Measurements from ENCODE around the gene ONECUT3.

Gene ONECUT3

GRCh38 chr19:1750343-1751021 is 2.8 kb upstream of the ONECUT3 start:
- POLR2A ChIA-PET: no interaction called here
- H3K4me1 ChIP-seq (ENCODE audit: control insufficient read depth, insufficient read depth, low read length): peaks cover 10% of the 10 kb centered on the region; the same call in 1 of the 2 replicates
- TF ChIP-seq ZNF10 (tag by site-specific recombination; IDR thresholded peaks at IDR 0.05) (0 out of 2 replicates have a peak, but pooled peaks have one; percentile 10), ZNF169 (tag by site-specific recombination; IDR thresholded peaks at IDR 0.05) (no peak), ZNF677 (tag by site-specific recombination; IDR thresholded peaks at IDR 0.05) (no peak), ZFP69B (tag by site-specific recombination; IDR thresholded peaks at IDR 0.05) (no peak), ZNF549 (tag by site-specific recombination; IDR thresholded peaks at IDR 0.05) (no peak), ZNF214 (tag by site-specific recombination; IDR thresholded peaks at IDR 0.05; ENCODE audit: borderline replicate concordance) (no peak), MEIS1 (CRISPR knock-in tag; IDR thresholded peaks at IDR 0.05; ENCODE audit: borderline replicate concordance) (no peak), ZNF747 (tag by site-specific recombination; IDR thresholded peaks at IDR 0.05) (no peak), ZNF768 (tag by site-specific recombination; IDR thresholded peaks at IDR 0.05) (peak; percentile 91), MZF1 (tag by site-specific recombination; IDR thresholded peaks at IDR 0.05; ENCODE audit: borderline replicate concordance) (no peak), ZNF335 (tag by site-specific recombination; conservative IDR thresholded peaks at IDR 0.05) (peak; percentile 50; the same call in 1 of the 2 replicates), ZBTB7A (tag by site-specific recombination; IDR thresholded peaks at IDR 0.05; ENCODE audit: low read depth) (no peak), ZBTB10 (tag by site-specific recombination; IDR thresholded peaks at IDR 0.05) (peak; percentile 72), ZNF560 (tag by site-specific recombination; IDR thresholded peaks at IDR 0.05; ENCODE audit: borderline replicate concordance) (no peak)
- TF ChIP-seq, protein P1, sequence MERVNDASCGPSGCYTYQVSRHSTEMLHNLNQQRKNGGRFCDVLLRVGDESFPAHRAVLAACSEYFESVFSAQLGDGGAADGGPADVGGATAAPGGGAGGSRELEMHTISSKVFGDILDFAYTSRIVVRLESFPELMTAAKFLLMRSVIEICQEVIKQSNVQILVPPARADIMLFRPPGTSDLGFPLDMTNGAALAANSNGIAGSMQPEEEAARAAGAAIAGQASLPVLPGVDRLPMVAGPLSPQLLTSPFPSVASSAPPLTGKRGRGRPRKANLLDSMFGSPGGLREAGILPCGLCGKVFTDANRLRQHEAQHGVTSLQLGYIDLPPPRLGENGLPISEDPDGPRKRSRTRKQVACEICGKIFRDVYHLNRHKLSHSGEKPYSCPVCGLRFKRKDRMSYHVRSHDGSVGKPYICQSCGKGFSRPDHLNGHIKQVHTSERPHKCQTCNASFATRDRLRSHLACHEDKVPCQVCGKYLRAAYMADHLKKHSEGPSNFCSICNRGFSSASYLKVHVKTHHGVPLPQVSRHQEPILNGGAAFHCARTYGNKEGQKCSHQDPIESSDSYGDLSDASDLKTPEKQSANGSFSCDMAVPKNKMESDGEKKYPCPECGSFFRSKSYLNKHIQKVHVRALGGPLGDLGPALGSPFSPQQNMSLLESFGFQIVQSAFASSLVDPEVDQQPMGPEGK (tag by site-specific recombination; IDR thresholded peaks at IDR 0.05): no peak; the same call in none of the 2 replicates

DNA sequence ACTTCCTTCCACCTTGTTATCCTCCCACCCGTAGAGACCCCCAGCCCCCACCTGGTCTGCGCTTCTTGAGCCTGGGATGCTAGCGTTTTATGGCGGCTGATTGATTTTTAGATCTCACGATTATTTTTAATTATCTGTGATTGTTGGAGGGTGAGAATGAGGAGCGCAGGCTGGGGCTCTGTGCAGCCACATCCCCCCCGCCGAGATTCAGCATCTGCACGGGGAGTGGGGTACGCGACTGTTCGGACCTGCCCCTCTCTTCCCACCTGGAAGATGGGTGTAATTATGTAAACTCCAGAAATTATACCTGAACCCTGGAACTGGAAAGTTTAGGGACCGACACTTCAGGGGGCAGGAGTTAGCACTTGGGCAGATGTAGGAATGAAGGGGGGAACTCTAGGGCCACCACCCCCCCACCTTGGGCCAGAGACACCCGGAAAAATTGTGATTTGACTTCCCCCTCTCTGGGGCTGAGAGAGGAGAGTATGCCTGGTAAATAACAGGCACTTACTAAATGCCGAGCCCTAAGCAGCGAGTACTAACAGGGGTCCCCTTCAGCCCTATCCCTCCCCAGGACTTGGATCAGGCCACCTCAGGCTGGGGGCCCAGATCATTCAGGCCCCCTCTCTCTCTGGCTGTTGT is 1.8 kb upstream of the ONECUT3 start:
- Histone ChIP-seq H3K27ac (ENCODE audit: extremely low read depth, low read depth, low read length) (no peak overlapping the region), H3K4me1 (ENCODE audit: control insufficient read depth, insufficient read depth, low read length) (peaks cover 8% of the 10 kb centered on the region; the same call in 1 of the 2 replicates), H3K9me3 (ENCODE audit: control insufficient read depth, insufficient read depth, low read depth, low read length) (no peaks in the 10 kb centered on the region), H3K4me3 (ENCODE audit: low read depth, low read length) (no peak overlapping the region), H3K36me3 (ENCODE audit: control insufficient read depth in 2 of 2, insufficient read depth in 1 of 2, low read length in 2 of 2) (no peaks in the 10 kb centered on the region)
- ChIA-PET CTCF (interaction anchor here (0.6 to 1.2 kb wide), 4 partner anchors 9 to 93 kb away, joined by 3 to 4 read pairs (median 3); no protein-coding TSS in a partner anchor), POLR2A (no interaction called here)
- TF ChIP-seq ZNF423 (tag by site-specific recombination; IDR thresholded peaks at IDR 0.05) (no peak), ZNF324 (tag by site-specific recombination; IDR thresholded peaks at IDR 0.05) (no peak), ZNF843 (tag by site-specific recombination; IDR thresholded peaks at IDR 0.05) (no peak), ZFHX2 (tag by site-specific recombination; conservative IDR thresholded peaks at IDR 0.05) (no peak), GLIS1 (tag by site-specific recombination; IDR thresholded peaks at IDR 0.05) (peak; percentile 17; the same call in 1 of the 2 replicates), ZBTB10 (tag by site-specific recombination; IDR thresholded peaks at IDR 0.05) (0 out of 2 replicates have a peak, but pooled peaks have one; percentile 7), ZNF555 (tag by site-specific recombination; conservative IDR thresholded peaks at IDR 0.05) (no peak), ZBTB48 (tag by site-specific recombination; IDR thresholded peaks at IDR 0.05) (peak; percentile 87)

More at GRCh38 chr19:1750343-1751021, 2.8 kb upstream of the ONECUT3 start:
- H3K4me3 ChIP-seq (ENCODE audit: low read depth, low read length): no peak overlapping the region
- CTCF ChIA-PET: interaction anchor here (0.6 to 1.2 kb wide), 6 partner anchors 8 to 148 kb away, joined by 3 to 4 read pairs (median 3); no protein-coding TSS in a partner anchor
- H3K36me3 ChIP-seq (ENCODE audit: control insufficient read depth in 2 of 2, insufficient read depth in 1 of 2, low read length in 2 of 2): no peaks in the 10 kb centered on the region
- no peak overlapping the region for H3K27ac ChIP-seq (ENCODE audit: extremely low read depth, low read depth, low read length)
- H3K9me3 ChIP-seq (ENCODE audit: control insufficient read depth, insufficient read depth, low read depth, low read length): no peaks in the 10 kb centered on the region

Measured in HEK293 (cell line).